Endothelial cell of umbilical vein (primary cell): ENCODE data around the gene MZT2B. TPM values are rescaled to one million over a fixed set of nuclear protein-coding genes. Genes with fewer than 3 reads are reported as not detected.
"Not testable (repeated sequence)": the region's sequence is repeated elsewhere in the genome, so short reads cannot be mapped to it uniquely, and the experiment has no call there.

Source experiments
- BruUV-seq: library from RNA; stranded (reverse); fragments of 400-500 nt; replicated peaks from 2 replicates; lab custom pipeline; 2021; lab: Mats Ljungman, UMichigan
- CTCF ChIA-PET: fragments of 300-600, 350-600 bp; sonication (Branson Sonifier 250); formaldehyde crosslinking; loops from one replicate; lab custom pipeline; 2021; ENCODE audit warnings: antibody characterized with exemption, inconsistent platforms; lab: Charles Lee
- POLR2A ChIA-PET: fragments of 300-600, 350-600 bp; sonication (Branson Sonifier 250); formaldehyde crosslinking; loops from one replicate; lab custom pipeline; 2021; ENCODE audit warnings: antibody characterized with exemption, inconsistent platforms; lab: Charles Lee
- DNase-seq: peaks from one replicate; pipeline ENCODE4 v3.0.0-alpha.2; 2011; ENCODE audit warnings: low read depth, low spot score
- FAIRE-seq: peaks from 2 replicates; lab custom pipeline; 2011; peaks lifted over from hg19 to GRCh38; lab: Jason Lieb, UNC
- H2AFZ ChIP-seq: 2 replicates; pipeline ENCODE4 v1.6.0; 2012; ENCODE audit warnings: low read depth, low read length, control low read depth, inconsistent platforms
- H3K27ac ChIP-seq: 2 replicates; pipeline ENCODE4 v1.5.1; 2011; ENCODE audit warnings: low read depth, mild to moderate bottlenecking, control low read depth, low read length, moderate library complexity; ENCODE audit not compliant: insufficient read depth
- H3K27me3 ChIP-seq, 2 experiments: 2 replicates each; pipeline versions ENCODE4 v1.6.0 to v1.6.1; 2011; ENCODE audit warnings: low read length in 2 of 2, mixed read lengths in 1 of 2; ENCODE audit not compliant: control insufficient read depth in 2 of 2, insufficient read depth in 2 of 2
- H3K36me3 ChIP-seq, 2 experiments: 2 replicates in 1 of 2; 3 replicates in 1 of 2; pipeline ENCODE4 v1.5.1; 2011; ENCODE audit warnings: low read length in 2 of 2, mild to moderate bottlenecking in 1 of 2, moderate library complexity in 1 of 2; ENCODE audit not compliant: control insufficient read depth in 2 of 2, insufficient read depth in 2 of 2; ENCODE audit errors: extremely low read depth in 1 of 2
- H3K4me1 ChIP-seq: 3 replicates; pipeline ENCODE4 v1.5.1; 2011; ENCODE audit warnings: mild to moderate bottlenecking, low read length; ENCODE audit not compliant: control insufficient read depth, insufficient read depth; ENCODE audit errors: extremely low read depth
- H3K4me2 ChIP-seq: 2 replicates; pipeline ENCODE4 v1.6.1; 2011; ENCODE audit warnings: low read length, control low read depth, mixed read lengths; ENCODE audit not compliant: insufficient read depth
- H3K4me3 ChIP-seq, 3 experiments: fragments of 200-600 bp in 1 of 3; sonication (generic), shearing (Covaris generic) in 1 of 3; replicated peaks in 1 of 3; 2 replicates each; pipeline ENCODE4 v1.5.1; 2011 to 2016; ENCODE audit warnings: control low read depth in 3 of 3, low read length in 3 of 3, mild to moderate bottlenecking in 2 of 3, inconsistent platforms in 1 of 3, low read depth in 1 of 3, moderate library complexity in 1 of 3; ENCODE audit not compliant: insufficient read depth in 1 of 3
- H3K79me2 ChIP-seq: 2 replicates; pipeline ENCODE4 v1.6.0; 2012; ENCODE audit warnings: low read length, inconsistent platforms; ENCODE audit not compliant: control insufficient read depth, insufficient read depth
- H3K9ac ChIP-seq: replicated peaks from 2 replicates; pipeline ENCODE3; 2011; ENCODE audit warnings: low read length, control low read depth; ENCODE audit not compliant: insufficient read depth; ENCODE audit errors: extremely low read depth
- H3K9me1 ChIP-seq: replicated peaks from 3 replicates; pipeline ENCODE4 v1.6.0; 2011; ENCODE audit warnings: mild to moderate bottlenecking, low read length; ENCODE audit not compliant: control insufficient read depth, insufficient read depth; ENCODE audit errors: extremely low read depth
- H3K9me3 ChIP-seq: replicated peaks from 2 replicates; pipeline ENCODE4 v1.5.1; 2012; ENCODE audit warnings: low read length, inconsistent platforms; ENCODE audit not compliant: control insufficient read depth, insufficient read depth
- H4K20me1 ChIP-seq: replicated peaks from 2 replicates; pipeline ENCODE3; 2011; ENCODE audit warnings: mild to moderate bottlenecking, low read length; ENCODE audit not compliant: control insufficient read depth, insufficient read depth; ENCODE audit errors: extremely low read depth
- CTCF ChIP-seq, 2 donors: IDR thresholded peaks; 1 replicate in 1 of 2; 2 replicates in 1 of 2; pipeline ENCODE4 v1.5.1; 2011; ENCODE audit warnings: low read length in 2 of 2, mild to moderate bottlenecking in 2 of 2, moderate library complexity in 2 of 2, control low read depth in 1 of 2, inconsistent platforms in 1 of 2, low read depth in 1 of 2; ENCODE audit not compliant: insufficient read depth in 1 of 2; ENCODE audit errors: extremely low read depth in 1 of 2
- EZH2 ChIP-seq: IDR thresholded peaks from 2 replicates; pipeline ENCODE4 v1.6.1; 2012; ENCODE audit warnings: borderline replicate concordance, low read depth, mild to moderate bottlenecking, moderate library complexity, low read length, inconsistent platforms; ENCODE audit not compliant: severe bottlenecking
- FOS ChIP-seq: IDR thresholded peaks from 2 replicates; pipeline ENCODE4 v1.6.1; 2011; ENCODE audit warnings: mild to moderate bottlenecking, low read length, moderate library complexity, borderline replicate concordance; ENCODE audit not compliant: insufficient read depth
- GATA2 ChIP-seq: IDR thresholded peaks from 2 replicates; pipeline ENCODE4 v1.7.0; 2011; ENCODE audit warnings: low read depth, mild to moderate bottlenecking, moderate library complexity, mixed read lengths, low read length; ENCODE audit not compliant: insufficient read length, insufficient read depth
- JUN ChIP-seq: IDR thresholded peaks from 2 replicates; pipeline ENCODE4 v1.6.1; 2011; ENCODE audit warnings: borderline replicate concordance, low read depth; ENCODE audit not compliant: insufficient read length, insufficient read depth
- MAX ChIP-seq: IDR thresholded peaks from 2 replicates; pipeline ENCODE4 v1.6.1; 2011; ENCODE audit not compliant: insufficient read depth, insufficient read length
- MYC ChIP-seq: IDR thresholded peaks from one replicate; pipeline ENCODE4 v1.6.1; 2011; ENCODE audit warnings: mild to moderate bottlenecking, low read depth, low read length
- POLR2A ChIP-seq: IDR thresholded peaks from 2 replicates; pipeline ENCODE4 v1.6.1; 2012; ENCODE audit warnings: low read depth, mild to moderate bottlenecking, control low read depth, low read length
- POLR2AphosphoS5 ChIP-seq: IDR thresholded peaks from 2 replicates; pipeline ENCODE4 v1.6.1; 2012; ENCODE audit warnings: low read depth, mild to moderate bottlenecking, control low read depth, low read length, moderate library complexity; ENCODE audit not compliant: insufficient read depth
- dilution Hi-C: fragments of 300-500 bp; cut with MboI; formaldehyde crosslinking; loops from one replicate; pipeline ENCODE4 v1.15.0; 2019; ENCODE audit warnings: low sequenced_read_pairs; ENCODE audit not compliant: extremely low pct_ligation_motif_present
- intact Hi-C: fragments of 100-400 bp; cut with micrococcal nuclease; formaldehyde crosslinking; loops from one replicate; pipeline ENCODE4 v1.10.0; 2022
- polyA plus RNA-seq, 4 experiments: library from polyadenylated mRNA; depleted of rRNA in 3 of 4; stranded (reverse) in 3 of 4; unstranded in 1 of 4; fragments of >200 nt; gene quantifications; 2 replicates each; pipeline versions ENCODE4 v1.2.1 to v1.2.3, GENCODE V29; 2011 to 2012; ENCODE audit warnings: missing spikeins in 1 of 4
- total RNA-seq: library from RNA; stranded (reverse); gene quantifications from 2 replicates; pipeline ENCODE4 v1.2.3, GENCODE V29; 2021

Gene MZT2B
- total and polyA plus RNA-seq, 2 donors (not counting 3 experiments of a cell fraction or from before 2014, with no cell fraction given), result 182 to 337 TPM

- H3K4me3 ChIP-seq, result no peak overlapping the region
- no peaks in the 10 kb centered on the region for H3K9me1 ChIP-seq
- POLR2A ChIA-PET, result no interaction called here
- peaks cover 0 to 3% of the 10 kb centered on the region in 2 experiments for H3K36me3 ChIP-seq
- H3K79me2 ChIP-seq, result peaks cover 9% of the 10 kb centered on the region
- TF ChIP-seq FOS (no peak), JUN (no peak), EZH2 (no peak), CTCF (IDR thresholded peaks at IDR 0.05; ENCODE audit: extremely low read depth in 1 of 2, insufficient read depth in 1 of 2, low read depth in 1 of 2, low read length in 2 of 2) (no peak), GATA2 (no peak), POLR2AphosphoS5 (no peak), POLR2A (no peak), MAX (no peak), MYC (no peak)
- no peak overlapping the region for H3K27ac ChIP-seq
- H3K9me3 ChIP-seq, result no peaks in the 10 kb centered on the region
- no peaks in the 10 kb centered on the region for H3K4me1 ChIP-seq
- CTCF ChIA-PET, result no interaction called here
- dilution Hi-C loops, result no loop called here
- BruUV-seq, result no TSS peak
- FAIRE-seq (no peak), DNase-seq (no peak)
- H3K27me3 ChIP-seq, result no peaks in the 10 kb centered on the region
- H2AFZ ChIP-seq, result no peak overlapping the region
- H3K4me2 ChIP-seq, result no peak overlapping the region
- H4K20me1 ChIP-seq, result no peaks in the 10 kb centered on the region
- H3K9ac ChIP-seq, result no peak overlapping the region
- intact Hi-C loops, result no loop called here
Measured at GRCh38 chr2:130190237-130190636, 8.2 kb downstream of the MZT2B start.

GRCh38 chr2:130191319-130191718, 9.3 kb downstream of the MZT2B start:
- CTCF ChIA-PET, FAIRE-seq: not testable (repeated sequence)

GRCh38 chr2:130192451-130192850, 10.4 kb downstream of the MZT2B start:
- H3K27me3 ChIP-seq, POLR2A ChIA-PET, intact Hi-C loops, H2AFZ ChIP-seq, H3K4me2 ChIP-seq, BruUV-seq, FAIRE-seq, H3K36me3 ChIP-seq, H3K9me3 ChIP-seq, H3K9me1 ChIP-seq, H3K9ac ChIP-seq, DNase-seq, H3K4me3 ChIP-seq, H4K20me1 ChIP-seq, H3K27ac ChIP-seq, dilution Hi-C loops, H3K4me1 ChIP-seq, H3K79me2 ChIP-seq: not testable (repeated sequence)
- CTCF ChIA-PET, result interaction anchor here (1.1 kb wide), 1 partner anchor 9 kb away, joined by 4 read pairs; no protein-coding TSS in a partner anchor

More at GRCh38 chr2:130191319-130191718, 9.3 kb downstream of the MZT2B start:
- H3K4me3 ChIP-seq, BruUV-seq, H3K9me1 ChIP-seq, H3K9ac ChIP-seq, H3K9me3 ChIP-seq, H3K4me2 ChIP-seq, H4K20me1 ChIP-seq, intact Hi-C loops, H3K36me3 ChIP-seq, H3K27ac ChIP-seq, H3K4me1 ChIP-seq, H3K27me3 ChIP-seq, DNase-seq, POLR2A ChIA-PET, H3K79me2 ChIP-seq, H2AFZ ChIP-seq, dilution Hi-C loops: not testable (repeated sequence)
